Activated CD4-positive, alpha-beta T cell treated with anti-CD3 and anti-CD28 coated beads, Interleukin-2, amount 50 U/mL, for 1 hour (primary cell): ENCODE results near the gene ZBP1.

Experiments used
- DNase-seq: peaks from one replicate; pipeline ENCODE4 v3.0.0-alpha.2; 2020

ZBP1 gene, protein sequence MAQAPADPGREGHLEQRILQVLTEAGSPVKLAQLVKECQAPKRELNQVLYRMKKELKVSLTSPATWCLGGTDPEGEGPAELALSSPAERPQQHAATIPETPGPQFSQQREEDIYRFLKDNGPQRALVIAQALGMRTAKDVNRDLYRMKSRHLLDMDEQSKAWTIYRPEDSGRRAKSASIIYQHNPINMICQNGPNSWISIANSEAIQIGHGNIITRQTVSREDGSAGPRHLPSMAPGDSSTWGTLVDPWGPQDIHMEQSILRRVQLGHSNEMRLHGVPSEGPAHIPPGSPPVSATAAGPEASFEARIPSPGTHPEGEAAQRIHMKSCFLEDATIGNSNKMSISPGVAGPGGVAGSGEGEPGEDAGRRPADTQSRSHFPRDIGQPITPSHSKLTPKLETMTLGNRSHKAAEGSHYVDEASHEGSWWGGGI

DNA sequence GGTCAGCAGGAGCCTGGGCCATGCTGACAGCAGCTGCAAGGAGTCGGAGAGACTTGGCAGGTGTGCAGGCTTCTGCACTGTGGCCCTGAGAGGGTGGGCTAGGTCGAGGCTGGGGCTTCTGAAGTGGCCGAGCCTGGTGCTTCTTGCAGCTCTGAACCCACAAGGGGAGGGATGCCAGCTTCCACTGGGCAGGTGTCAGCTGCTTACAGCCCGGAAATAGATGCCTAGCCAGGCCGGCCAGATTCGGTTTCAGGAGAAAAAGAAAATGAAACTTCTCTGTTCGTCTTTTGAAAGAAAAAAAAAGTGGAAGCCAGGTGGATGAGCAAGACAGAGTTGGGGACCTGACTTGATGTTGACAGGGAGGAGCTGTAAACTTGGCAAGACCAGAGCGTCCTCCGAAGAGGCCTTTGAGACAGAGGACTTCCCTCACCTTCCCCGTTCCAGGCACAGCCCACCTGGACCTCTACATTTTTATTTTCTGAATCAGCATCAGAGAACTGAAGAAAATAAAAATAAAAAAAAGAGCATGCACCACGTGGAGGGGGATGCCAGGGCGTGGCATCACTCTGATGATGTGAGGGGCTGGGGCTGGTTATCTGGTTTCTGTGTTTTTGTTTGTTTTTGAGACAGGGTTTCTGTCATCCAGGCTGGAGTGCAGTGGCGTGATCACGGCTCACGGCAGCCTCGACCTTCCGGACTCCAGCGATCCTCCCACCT is at the start of gene ZBP1:
Gene ZBP1, minus strand, starts transcription at position 153 of the 717 bp plus-strand sequence. Its CDS starts 131 bp downstream, at position 22.
- peak; percentile 30 for DNase-seq

DNA sequence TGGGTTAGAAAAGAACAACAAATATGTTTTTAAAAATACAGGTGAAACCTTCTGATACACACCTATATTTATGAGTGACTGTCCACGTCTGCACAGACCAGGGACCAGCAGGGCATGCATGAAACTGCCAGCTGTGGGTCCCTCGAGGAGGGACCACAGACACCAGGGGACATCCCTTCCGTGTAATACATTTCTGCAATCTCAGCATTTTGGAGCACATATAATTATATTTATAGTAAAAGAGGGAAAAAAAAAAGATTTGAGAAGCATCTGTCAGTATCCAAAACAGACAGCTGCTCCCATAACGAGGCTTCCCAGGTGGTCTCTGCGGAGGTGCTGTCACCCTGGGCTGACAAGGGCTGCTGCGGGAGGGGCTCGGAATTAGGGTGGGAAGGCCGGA is 49.4 kb upstream of the ZBP1 start:
- DNase-seq: no peak

DNA sequence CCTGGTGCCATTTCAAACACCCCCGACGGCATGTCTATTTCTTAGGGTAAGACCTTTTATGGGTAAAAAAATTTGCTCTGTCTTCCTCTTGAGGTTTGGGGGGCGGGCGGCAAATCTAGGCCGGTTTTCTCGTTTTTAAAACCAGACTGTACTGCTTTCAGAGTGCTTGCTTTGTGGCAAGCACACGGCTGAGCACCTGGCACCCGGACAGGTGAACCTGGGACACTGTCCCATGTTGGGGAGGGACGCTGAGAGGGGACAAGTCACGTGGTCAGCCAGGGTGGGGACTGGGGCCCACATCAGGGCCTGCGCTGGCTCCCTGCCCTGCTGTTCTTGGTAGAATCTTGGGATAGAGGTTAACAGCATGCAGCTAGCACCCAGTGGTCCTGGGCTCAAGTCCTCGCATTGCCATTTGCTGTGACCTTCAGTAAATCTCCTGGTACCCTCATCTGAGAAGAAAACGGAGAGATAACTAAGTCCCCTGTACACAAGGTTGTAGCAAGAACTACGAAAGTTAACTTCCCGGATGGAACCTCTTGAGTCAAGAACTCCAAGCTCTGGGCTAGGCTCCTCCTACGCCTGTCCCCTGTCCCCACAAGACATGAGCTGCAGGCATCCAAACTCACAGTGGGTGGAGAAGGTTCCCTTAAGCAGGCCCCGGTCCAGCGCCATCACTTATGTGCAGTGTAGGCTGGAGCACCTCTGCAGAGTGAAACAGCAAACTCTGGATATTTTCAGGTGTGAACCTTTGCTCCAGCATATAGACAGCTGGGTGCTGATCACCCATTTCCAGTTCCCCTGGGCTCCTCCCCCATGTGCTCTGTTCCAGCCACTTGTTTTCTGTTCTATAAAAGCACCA is 47.9 kb upstream of the ZBP1 start:
- DNase-seq: no peak

DNA sequence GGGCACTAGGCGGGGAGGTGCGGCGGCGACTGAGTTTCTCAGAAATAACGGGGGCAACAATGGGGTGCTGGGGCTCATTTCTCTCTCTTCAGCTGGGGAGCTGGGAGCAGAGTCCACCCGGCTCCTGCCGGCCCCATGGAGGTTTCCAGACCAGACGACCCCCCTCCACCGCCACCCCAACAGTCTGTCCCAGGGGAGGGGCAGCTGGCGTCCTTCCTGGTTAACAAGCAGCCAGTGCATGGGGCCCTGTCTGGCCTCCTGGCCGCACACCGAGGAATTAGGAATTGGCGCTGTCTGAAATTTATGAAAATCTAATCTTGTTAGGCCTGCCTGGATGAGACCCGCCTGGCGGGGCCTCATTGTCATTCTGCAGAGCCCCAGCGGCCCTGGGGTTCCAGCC is 47.2 kb upstream of the ZBP1 start:
- DNase-seq: no peak

DNA sequence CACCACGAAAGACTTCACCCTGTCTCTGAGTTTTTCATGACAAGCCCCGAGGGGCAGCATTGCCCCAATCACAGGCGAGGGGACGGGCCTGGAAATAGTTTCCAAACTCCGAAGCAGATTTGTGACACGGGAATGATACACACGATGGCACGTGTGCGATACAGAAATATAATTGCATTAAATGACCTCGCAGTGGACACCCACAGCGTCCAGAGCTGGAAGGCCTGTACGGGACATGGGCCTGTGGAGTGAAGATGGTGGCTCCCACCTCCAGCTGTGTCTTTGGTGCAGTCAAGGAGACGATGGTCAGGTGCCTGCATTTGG is 46.6 kb upstream of the ZBP1 start:
- no peak for DNase-seq

DNA sequence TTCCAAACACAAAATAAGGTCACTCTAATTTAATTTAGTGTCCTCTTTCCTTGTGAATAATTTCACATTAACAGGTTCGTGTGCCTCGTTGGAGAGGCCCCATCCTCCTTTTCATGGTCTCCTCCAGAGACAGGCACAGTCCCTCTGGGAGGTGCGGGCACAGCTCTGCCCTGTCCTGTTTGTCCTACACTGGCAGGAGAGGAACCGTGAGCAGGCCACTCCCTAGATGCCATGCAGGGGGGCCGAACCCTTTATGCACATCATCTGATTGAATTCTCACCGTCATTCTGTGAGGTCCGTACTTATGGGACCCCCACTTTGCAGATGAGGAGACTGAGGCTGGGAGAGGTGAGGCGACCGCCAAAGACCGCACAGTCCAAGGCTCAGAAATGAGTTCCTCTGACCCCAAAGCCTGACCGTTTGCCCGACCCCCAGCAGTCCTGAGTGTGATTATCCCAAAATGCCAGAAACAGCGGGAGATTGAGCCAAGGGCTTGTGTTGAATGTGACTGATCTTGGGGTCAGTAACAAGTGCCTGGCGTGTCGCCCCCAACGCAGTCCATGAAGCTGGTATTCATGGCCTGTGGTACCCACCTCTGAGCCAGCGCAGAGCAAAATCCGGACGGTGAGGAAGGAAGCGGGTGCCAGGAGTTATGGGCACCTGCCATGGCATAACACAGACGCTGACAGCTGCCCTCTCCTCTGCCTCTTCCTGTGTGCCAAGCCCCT is 46.0 kb upstream of the ZBP1 start:
- DNase-seq: no peak

DNA sequence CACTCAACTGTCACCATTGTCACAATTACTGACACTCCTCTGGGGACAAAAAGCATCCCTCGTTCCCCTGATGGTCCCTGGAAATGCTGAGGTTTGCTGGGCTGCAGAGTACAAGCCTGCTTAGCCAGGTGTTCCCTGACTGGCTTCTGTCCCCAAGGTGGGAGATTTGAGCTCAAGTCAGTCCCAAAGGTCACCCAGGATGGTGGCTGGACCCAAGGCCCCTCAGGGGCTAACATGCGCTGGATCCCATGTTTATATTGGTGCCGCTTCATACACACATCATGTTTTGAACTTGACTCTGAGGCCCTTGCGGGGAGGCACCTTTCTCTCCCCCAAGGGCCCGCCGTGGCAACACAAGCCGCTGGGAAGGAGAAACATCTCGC is 45.4 kb upstream of the ZBP1 start:
- no peak for DNase-seq

DNA sequence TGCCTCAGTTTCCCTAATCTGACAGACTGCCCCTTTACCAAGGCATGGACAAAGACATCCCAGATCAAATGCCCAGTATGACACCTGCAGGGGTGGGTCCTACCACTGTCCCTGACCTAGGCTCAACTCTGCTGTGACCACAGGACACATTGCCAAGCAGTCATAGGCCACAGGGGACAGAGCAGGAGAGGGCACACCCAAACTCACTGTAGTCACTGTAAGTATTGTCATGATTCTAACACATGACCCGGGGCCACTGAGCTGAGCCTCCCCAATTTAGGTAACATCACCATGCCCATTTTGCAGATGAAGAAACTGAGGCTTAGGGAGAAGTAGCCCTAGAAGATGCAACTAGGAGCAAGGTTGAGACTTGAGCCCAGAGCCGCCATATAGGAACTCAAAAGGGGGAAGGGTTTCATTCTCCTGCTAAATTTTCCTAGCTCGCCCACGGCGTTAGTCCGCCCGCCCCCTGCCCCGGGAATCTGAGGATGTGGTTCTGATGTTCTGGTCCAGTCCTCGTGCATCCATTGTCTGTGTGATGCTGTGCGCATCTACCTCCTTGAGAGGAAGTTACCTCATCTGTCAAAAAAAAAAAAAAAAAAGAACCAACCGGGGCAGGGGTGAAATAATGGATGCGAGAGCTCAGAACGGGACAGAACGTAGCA is 44.8 kb upstream of the ZBP1 start:
- no peak for DNase-seq

DNA sequence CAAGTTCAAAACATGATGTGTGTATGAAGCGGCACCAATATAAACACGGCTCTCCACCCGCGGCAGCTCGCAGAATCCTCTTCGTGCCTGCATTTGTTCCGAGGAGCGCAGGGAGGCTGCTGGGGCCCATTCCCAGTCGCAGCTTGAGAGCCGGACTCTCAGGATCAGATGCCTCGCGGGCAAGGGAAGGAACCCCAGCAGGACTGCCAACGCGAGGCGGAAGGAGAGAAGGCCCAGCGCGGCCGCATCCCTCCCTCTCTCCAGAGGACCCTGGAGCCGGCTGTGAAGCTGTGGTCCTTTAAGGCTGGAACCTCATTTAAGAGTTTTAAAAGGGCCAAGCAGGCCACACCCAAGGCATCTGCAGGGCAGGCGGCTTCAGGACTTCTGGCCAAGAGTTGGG is 44.2 kb upstream of the ZBP1 start:
- no peak for DNase-seq

DNA sequence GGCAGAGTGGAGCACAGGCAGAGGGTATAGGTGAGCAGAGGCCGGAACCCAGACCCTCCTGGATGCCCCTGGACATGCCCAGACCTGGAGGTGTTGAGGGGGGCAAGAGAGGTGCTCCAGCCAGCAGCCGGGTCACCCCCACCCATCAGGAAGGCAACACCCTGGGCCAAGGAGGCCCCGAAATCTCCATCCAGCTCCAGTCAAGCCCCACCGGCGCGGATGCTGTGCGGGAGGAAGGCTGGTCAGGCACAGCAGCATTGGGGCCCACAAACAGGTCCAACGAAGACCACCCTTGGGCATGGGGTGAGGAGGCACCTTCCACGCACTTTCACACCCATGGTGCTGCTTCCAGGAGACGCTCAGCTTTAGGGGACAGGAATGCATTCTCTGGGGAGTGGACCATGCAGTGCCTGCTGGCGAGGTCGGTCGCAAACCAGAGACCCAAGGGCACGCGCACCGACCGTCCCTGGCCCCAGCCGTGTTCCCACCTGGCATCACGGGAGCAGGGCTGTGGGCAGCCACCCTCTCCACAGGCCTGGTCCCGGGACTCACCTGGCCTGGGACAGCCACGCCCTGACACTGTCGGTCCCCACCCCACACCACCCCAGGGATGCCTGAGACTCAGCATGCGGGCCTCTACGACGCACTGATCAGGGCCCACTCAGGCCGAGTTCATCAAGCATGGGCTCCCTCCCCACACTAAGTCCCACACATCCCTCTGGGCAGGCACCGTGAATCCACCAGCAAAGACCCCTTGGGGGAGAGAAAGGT is 43.6 kb upstream of the ZBP1 start:
- peak; percentile 0 for DNase-seq

DNA sequence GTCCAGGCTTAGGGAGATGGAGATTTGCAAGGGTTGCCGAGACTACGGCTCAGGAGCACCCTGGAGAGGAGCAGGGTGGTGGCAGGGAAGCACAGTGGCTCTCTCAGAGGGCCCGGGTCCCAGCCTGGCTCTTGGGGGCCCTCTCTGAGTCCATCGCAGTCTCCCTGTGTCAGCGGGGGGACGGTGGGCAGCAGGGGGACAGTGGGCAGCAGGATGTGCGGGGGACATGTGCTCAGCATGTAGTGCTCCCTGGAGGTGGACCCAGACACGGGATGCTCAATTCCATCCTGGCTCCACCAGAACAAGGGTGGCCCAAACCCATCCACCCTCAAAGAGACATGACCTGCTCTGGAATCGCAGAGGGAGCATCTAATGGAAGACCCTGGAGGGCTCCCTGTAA is 43.0 kb upstream of the ZBP1 start:
- DNase-seq: no peak

DNA sequence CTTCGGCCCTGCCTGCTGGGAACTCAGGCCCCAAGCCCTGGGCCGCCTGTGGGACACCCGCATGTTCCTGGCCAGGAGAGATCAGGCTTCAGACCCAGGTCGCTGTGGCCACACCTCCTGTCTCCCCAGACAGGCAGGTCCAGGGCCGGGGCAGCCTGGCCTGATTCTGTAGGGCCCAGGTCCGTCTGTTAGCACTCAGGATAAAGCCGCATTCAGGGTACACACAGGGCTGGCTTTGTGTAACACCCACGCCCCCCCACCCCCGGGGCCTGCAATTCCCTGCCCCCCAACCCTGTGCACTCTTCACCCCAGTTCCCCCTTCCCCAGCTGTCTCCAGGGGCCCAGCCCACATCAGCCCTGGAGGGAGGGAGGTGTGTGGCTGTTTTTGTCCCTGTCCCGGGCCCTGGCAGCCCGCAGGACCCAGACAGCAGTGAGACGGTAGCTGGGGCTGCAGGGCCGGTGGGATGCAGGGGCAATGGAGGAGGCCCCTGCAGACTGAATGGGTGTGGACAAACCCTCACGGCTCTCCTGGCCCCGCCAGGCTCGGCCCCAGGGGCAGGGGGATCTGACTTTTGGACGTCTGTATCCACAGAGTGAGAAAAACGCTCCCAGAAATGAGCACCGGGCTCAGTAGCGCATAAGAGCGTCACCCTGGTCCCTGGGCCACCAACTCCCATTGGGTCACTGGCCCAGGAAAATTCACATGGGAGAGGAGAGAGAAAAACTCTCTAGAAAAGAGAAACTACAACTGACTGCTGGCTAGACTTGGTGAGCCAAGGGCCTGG is 42.4 kb upstream of the ZBP1 start:
- DNase-seq: peak; percentile 0

DNA sequence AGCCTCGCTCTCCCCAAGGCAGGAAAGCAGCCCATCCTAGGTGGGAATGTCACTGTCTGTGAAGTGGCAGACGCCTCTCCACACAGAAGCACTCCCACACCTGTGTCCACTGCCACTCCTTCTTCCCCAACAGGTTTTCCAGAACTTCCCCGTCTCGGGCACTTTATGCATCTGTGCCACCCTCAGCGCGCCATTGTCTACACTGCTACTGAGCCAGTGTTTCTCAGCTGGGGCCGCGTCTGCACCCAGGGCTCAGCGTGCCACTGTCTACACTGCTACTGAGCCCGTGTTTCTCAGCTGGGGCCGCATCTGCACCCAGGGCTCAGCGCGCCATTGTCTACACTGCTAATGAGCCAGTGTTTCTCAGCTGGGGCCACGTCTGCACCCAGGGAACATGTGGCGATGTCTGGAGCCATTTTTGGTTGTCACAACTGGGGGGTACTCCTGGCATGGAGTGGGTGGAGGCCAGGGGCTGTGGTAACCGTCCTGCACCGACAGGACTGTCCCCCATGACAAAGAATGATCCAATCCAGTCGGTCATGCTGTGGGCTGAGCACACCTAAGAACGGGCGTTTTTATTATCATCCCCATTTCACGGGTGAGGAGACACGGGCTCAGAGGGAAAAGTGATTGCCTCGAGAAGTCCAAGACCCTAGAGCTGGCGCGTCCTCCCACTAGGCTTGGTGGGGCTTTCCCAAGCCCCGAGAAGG is 41.7 kb upstream of the ZBP1 start:
- DNase-seq: no peak

DNA sequence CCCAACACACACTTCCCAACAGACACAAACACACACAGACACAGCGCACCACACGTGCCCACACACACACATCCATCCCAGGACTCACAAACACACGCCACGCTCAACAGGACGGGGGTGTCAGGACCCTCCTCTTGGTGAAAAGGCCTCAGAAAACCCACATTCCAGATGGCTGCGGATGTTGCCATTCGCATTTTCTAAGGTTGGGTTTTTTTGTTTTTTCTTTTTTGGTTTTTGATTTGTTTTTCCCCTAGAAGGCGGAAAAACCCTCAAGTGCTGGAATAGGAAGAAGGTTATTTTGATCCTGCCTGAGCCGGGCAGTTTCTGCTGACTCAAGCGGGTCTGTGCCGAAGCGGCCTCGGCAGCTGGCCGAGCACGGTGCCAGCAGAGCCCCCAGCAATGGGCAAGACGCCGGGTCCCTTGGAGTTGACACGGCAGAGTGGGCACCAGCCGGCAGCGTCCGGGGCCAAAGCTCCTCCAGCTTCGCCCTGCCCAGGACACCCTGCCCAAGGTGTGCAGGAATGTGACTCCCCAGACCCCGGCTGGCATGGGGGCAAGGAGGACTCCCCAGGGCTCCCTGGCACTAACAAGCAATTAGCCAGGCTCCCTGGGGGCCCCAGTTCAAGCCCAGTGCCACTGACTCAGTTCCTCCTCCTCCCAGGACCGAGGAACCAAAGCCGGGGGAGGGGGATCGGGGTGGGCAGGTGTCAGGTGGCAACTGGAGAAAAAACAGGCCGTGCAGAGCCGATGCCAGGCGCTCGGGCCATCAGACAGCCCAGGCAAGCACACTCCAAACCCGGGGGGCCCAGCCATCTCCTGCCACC is 40.9 kb upstream of the ZBP1 start:
- DNase-seq: peak; percentile 0

DNA sequence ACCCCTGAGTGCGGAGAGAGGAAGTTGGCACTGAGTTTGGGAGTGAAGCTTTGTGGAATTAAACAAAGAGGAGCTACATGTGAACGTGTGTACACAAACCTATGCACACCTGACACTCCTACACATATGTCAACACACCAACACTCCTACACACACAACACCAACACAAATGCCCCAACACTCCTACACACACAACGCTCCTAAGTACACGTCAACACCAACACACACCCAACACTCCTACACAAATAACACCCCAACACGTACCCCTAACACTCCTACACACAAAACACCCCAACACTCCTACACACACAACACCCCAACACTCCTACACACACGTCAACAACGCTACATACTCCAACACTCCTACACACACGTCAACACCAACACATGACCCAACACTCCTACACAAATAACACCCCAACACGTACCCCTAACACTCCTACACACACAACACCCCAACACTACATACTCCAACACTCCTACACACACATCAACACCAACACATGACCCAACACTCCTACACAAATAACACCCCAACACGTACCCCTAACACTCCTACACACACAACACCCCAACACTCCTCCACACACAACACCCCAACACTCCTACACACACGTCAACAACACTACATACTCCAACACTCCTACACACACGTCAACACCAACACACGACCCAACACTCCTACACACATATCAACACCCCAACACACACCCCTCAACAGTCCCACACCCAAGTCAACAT is 40.1 kb upstream of the ZBP1 start:
- no peak for DNase-seq

DNA sequence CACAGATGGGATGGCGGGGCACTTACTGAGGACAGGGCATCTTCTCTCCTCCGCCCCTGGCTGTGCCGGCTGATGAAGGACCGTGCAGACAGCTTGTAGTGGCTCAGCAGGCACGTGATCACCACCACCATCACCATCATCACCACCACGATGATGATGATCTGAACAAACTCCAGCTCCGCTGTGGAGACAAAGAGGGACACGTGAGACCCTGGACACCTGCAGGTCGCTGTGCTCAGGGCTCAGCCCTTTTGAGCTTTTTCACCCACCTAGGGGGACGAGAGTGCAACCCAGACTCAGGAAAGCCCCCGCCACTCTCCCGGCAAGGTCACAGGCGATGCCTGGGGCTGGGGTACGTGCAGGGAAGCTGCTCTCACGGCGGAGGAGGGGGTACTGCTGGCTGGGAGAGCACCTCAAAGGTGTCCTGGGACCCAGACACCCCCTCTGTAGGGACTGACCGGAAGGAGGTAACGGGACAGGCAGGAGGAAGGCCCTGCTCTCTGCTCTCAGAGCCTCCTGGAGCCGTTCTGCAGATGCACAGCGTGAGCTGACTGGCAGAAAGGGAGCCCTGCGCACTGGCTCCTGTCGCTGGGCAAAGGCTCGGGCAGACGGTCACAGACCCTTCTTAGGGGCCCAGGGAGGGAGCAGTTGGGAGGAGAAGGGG is 39.4 kb upstream of the ZBP1 start:
- DNase-seq: peak; percentile 0

DNA sequence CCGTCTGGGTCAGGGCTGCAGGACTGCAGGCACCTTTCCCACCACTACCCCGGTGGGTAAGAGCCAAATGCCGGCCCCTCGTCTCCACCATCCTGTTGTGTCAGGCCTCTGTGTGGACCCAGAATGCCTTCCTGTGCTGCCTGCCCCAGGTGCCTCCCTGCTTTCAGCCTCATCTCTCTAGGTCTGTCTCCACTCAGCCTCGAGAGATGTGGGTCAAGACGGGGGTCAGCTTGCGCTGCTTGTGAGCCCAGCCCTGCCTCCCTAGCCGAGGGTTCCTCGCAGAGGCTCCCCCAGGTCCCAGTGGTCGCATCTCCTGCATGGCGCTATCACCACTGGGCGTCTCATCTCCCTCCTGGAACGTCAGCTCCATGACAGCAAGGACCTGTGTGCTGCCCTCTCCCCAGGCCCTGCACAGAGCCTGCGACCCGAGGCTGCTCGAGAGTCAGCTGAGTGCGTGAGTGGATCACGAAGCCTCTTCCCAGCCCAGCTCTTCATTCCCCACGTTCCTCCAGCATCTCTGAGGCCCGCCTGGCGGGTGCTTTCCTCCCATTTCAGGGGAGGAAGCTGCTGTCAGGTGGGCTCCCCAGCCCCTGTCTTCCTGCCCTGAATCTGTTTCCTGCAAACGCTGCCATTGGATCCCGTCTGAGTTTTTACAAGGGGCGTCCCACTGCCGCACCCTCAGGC is 38.7 kb upstream of the ZBP1 start:
- peak; percentile 0 for DNase-seq
